C4-2B (cell line): ENCODE measurements around the gene ZDHHC11B.

ENCODE experiments used
- H3K27ac ChIP-seq: fragments of 450-650 bp; 2 replicates; pipeline ENCODE4 v1.5.1; 2017
- ZFX ChIP-seq: fragments of 450-650 bp; IDR thresholded peaks from 2 replicates; pipeline ENCODE4 v1.6.1; 2017
- TF ChIP-seq, protein P1 (sequence below): fragments of 450-650 bp; conservative IDR thresholded peaks from 2 replicates; pipeline ENCODE4 v1.5.1; 2017; ENCODE audit warnings: mild to moderate bottlenecking

The ZDHHC11B gene

GRCh38 chr5:663436-664342 is 120.8 kb downstream of the ZDHHC11B start:
- H3K27ac ChIP-seq, result peak overlapping the region; percentile 80
- TF ChIP-seq, protein P1, sequence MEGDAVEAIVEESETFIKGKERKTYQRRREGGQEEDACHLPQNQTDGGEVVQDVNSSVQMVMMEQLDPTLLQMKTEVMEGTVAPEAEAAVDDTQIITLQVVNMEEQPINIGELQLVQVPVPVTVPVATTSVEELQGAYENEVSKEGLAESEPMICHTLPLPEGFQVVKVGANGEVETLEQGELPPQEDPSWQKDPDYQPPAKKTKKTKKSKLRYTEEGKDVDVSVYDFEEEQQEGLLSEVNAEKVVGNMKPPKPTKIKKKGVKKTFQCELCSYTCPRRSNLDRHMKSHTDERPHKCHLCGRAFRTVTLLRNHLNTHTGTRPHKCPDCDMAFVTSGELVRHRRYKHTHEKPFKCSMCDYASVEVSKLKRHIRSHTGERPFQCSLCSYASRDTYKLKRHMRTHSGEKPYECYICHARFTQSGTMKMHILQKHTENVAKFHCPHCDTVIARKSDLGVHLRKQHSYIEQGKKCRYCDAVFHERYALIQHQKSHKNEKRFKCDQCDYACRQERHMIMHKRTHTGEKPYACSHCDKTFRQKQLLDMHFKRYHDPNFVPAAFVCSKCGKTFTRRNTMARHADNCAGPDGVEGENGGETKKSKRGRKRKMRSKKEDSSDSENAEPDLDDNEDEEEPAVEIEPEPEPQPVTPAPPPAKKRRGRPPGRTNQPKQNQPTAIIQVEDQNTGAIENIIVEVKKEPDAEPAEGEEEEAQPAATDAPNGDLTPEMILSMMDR, result peak; percentile 34
- no peak for TF ChIP-seq ZFX

GRCh38 chr5:662751-663435 is 121.6 kb downstream of the ZDHHC11B start:
- no peak for TF ChIP-seq ZFX
- TF ChIP-seq, protein P1, result no peak
- H3K27ac ChIP-seq, result peak overlapping the region; percentile 80

DNA sequence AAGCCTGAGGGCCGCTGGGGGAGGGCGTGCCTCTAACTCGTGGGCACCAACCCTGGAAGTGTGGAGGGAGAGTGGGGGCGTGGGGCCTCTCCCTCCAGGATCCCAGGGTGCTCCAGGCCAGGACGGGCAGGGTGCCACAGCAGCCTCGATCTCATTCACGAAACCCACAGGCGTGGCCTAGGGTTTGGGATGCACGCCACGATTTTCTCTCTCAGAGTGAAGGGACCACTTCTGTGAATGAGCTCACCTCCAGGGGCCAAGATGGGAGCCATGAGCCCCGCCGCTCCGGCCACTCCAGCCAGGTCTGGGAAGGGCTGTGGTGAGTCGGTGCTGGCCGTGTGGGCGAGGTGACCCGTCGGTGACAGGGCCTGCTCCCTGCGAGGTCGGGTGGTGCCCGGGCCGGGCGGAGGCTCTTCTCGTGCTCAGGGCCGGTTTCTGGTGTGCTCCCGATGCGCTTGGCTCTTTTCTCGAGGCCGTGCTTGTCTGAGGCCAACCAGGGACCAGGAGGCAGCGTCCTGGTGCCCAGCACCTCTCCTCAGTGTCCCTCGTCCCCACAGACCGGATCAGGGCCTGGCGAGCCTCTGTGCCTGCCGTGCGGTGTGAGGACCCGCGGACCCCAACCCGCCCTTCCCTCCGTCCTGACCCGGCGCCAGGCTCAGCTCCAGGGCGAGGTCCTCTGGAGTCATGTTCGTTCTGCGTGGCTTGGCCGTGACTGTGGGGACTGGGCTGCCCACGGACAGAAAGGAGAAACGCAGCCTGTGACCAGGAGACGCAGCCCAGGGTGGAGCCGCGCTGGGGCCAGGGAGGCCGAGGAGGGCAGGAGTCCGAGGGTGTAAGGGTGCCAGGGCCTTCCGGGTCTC is 122.4 kb downstream of the ZDHHC11B start:
- no peak overlapping the region; the same call in 1 of the 2 replicates for H3K27ac ChIP-seq
- TF ChIP-seq, protein P1, result no peak
- no peak for TF ChIP-seq ZFX

GRCh38 chr5:660491-661030 is 124.0 kb downstream of the ZDHHC11B start:
- no peak overlapping the region for H3K27ac ChIP-seq
- no peak for TF ChIP-seq ZFX
- TF ChIP-seq, protein P1, result no peak
